ENCODE measurements around the gene SLC44A4. TPM values are rescaled to one million over a fixed set of nuclear protein-coding genes. Genes with fewer than 3 reads are reported as not detected.
A peak's percentile ranks its signal among the peaks of the same experiment; 100 is the strongest.

Gene SLC44A4
- total and polyA plus RNA-seq, 2 of the 8 experiments (the other 6 are each of a cell fraction or from before 2014, with no cell fraction given) = 4.8 to 7.0 TPM

- Histone ChIP-seq H3K23ac (ENCODE audit: insufficient read length) (no peak overlapping the region), H3K4me1 (replicated peaks in 1 of 4; ENCODE audit: control insufficient read depth in 3 of 4, insufficient read depth in 4 of 4, low read length in 3 of 4) (peaks cover 2 to 9% (median 6%) of the 10 kb centered on the region in 4 experiments; a peak in 4 of 7 replicates), H3K27ac (ENCODE audit: low read depth, low read length) (peak overlapping the region; percentile 2; the same call in 1 of the 2 replicates), H3K4me2 (ENCODE audit: insufficient read depth in 1 of 2, low read depth in 2 of 2, low read length in 2 of 2) (peak overlapping the region; percentile 84 to 99), H3K27me3 (replicated peaks in 1 of 4; ENCODE audit: control insufficient read depth in 3 of 4, extremely low read depth in 1 of 4, insufficient read depth in 3 of 4, low read length in 3 of 4) (no peaks in the 10 kb centered on the region), H3K79me1 (ENCODE audit: low read depth, low read length) (peaks cover 3% of the 10 kb centered on the region; the same call in 1 of the 2 replicates), H4K20me1 (replicated peaks in 1 of 2; ENCODE audit: control insufficient read depth in 1 of 2, insufficient read depth in 2 of 2, low read length in 2 of 2) (peaks cover 18 to 22% of the 10 kb centered on the region in 2 experiments), H3K9ac (replicated peaks in 1 of 4; ENCODE audit: extremely low read depth in 1 of 4, low read depth in 3 of 4, low read length in 3 of 4) (peak overlapping the region; percentile 58 to 96 (median 84)), H3K4ac (replicated peaks; ENCODE audit: insufficient read length, low read depth, low read length) (peak overlapping the region; percentile 12), H2AFZ (ENCODE audit: low read length) (no peak overlapping the region), H2BK12ac (ENCODE audit: low read depth, low read length) (no peak overlapping the region), H2BK120ac (replicated peaks; ENCODE audit: low read depth, low read length) (no peak overlapping the region), H4K5ac (ENCODE audit: insufficient read length, low read depth, low read length) (no peak overlapping the region), H3K23me2 (ENCODE audit: low read depth, low read length) (peaks cover 15% of the 10 kb centered on the region), H3K56ac (replicated peaks; ENCODE audit: insufficient read length, low read depth, low read length) (peak overlapping the region; percentile 79), H2BK15ac (ENCODE audit: low read length) (no peak overlapping the region), H2BK5ac (ENCODE audit: low read depth, low read length) (0 out of 2 replicates have a peak overlapping the region, but pooled peaks have one; percentile 32), H3K79me2 (ENCODE audit: control insufficient read depth in 1 of 2, insufficient read depth in 2 of 2, low read length in 2 of 2) (peaks cover 17 to 38% of the 10 kb centered on the region in 2 experiments), H3K18ac (ENCODE audit: extremely low read depth, low read length) (peak overlapping the region; percentile 4; the same call in 1 of the 2 replicates), H2AK5ac (ENCODE audit: low read depth, low read length) (no peak overlapping the region), H4K91ac (replicated peaks; ENCODE audit: insufficient read length, low read length) (no peak overlapping the region), H3K14ac (ENCODE audit: insufficient read length) (no peak overlapping the region), H3K36me3 (ENCODE audit: control insufficient read depth in 2 of 4, insufficient read depth in 4 of 4, low read length in 3 of 4) (peaks cover 34 to 62% (median 48%) of the 10 kb centered on the region in 4 experiments), H3K9me3 (ENCODE audit: insufficient read depth in 2 of 2, low read depth in 1 of 2, low read length in 1 of 2) (no peaks in the 10 kb centered on the region), H3K4me3 (ENCODE audit: extremely low read depth in 1 of 4, insufficient read depth in 2 of 4, low read depth in 3 of 4, low read length in 4 of 4) (peak overlapping the region; percentile 70 to 99 (median 92)), H4K8ac (ENCODE audit: extremely low read depth, insufficient read depth, low read length) (no peak overlapping the region), H2BK20ac (ENCODE audit: low read length) (no peak overlapping the region)
- 37% methylated on average over 12 of the region's 12 CpGs; no CpG with 5 or more reads in 1 of the 2 experiments for WGBS, 2 experiments (ENCODE audit: extremely low coverage in 1 of 2, insufficient coverage in 1 of 2, insufficient read length in 1 of 2, insufficient replicate concordance in 2 of 2, low coverage in 1 of 2, low lambda C conversion rate in 2 of 2, missing lambda C conversion rate in 1 of 2)
- CTCF ChIA-PET (ENCODE audit: partially characterized antibody) = interaction anchor here (0.6 to 4.5 kb wide), 6 partner anchors 10 to 71 kb away, joined by 3 to 15 read pairs (median 6); partner anchors contain the start of genes HSPA1B and NEU1
- DNase-seq (ENCODE audit: low read depth in 1 of 2, low spot score in 2 of 2) = no peak
- no peak for FAIRE-seq
- POLR2A ChIA-PET (ENCODE audit: partially characterized antibody) = interaction anchor here (0.7 to 11.4 kb wide), 28 partner anchors 11 to 239 kb away, joined by 3 to 189 read pairs (median 6); partner anchors contain the start of genes BAG6, C6orf47, DXO and GPANK1
- TF ChIP-seq HDAC2 (IDR thresholded peaks at IDR 0.05; ENCODE audit: borderline replicate concordance in 1 of 2, low read depth in 2 of 2, low read length in 2 of 2) (no peak), TAF1 (IDR thresholded peaks at IDR 0.05; ENCODE audit: low read depth, low read length) (no peak), JUND (IDR thresholded peaks at IDR 0.05; ENCODE audit: low read length) (no peak), EGR1 (IDR thresholded peaks at IDR 0.05; ENCODE audit: borderline replicate concordance, low read depth, low read length) (no peak), RXRA (IDR thresholded peaks at IDR 0.05; ENCODE audit: insufficient read depth, low read depth, low read length) (no peak), POLR2A (IDR thresholded peaks at IDR 0.05; ENCODE audit: control extremely low read depth in 1 of 2, low read depth in 2 of 2, low read length in 2 of 2) (peak in 1 of 2 experiments; percentile 42; a peak in 1 of 3 replicates), SIN3A (conservative IDR thresholded peaks at IDR 0.05 in 1 of 2, IDR thresholded peaks at IDR 0.05 in 1 of 2; ENCODE audit: low read depth in 1 of 2, low read length in 2 of 2) (0 out of 4 replicates have a peak, but pooled peaks of 1 of the 2 experiments have one; percentile 22), CHD2 (IDR thresholded peaks at IDR 0.05; ENCODE audit: low read length) (no peak), KDM4A (IDR thresholded peaks at IDR 0.05; ENCODE audit: low read depth, low read length, severe bottlenecking) (no peak), SIX5 (IDR thresholded peaks at IDR 0.05; ENCODE audit: low read depth, low read length) (no peak), YY1 (IDR thresholded peaks at IDR 0.05; ENCODE audit: low read depth, low read length) (no peak)
Measured at GRCh38 chr6:31836474-31837368, 42.1 kb downstream of the SLC44A4 start.

Measured in H1 (cell line).